RWPE1 (cell line): ENCODE results near the gene WWTR1.

ENCODE experiments used
- CTCF ChIA-PET: fragments of 350-600 bp; sonication (Branson Sonifier 250); formaldehyde crosslinking; extraction: SDS; loops from one replicate; lab custom pipeline; 2021; lab: Yijun Ruan, JAX
- POLR2A ChIA-PET: fragments of 400-600 bp; formaldehyde crosslinking; extraction: SDS; loops from one replicate; lab custom pipeline; 2020; ENCODE audit warnings: antibody characterized with exemption; ENCODE audit not compliant: low non-redundant PET; lab: Yijun Ruan, JAX
- DNase-seq: peaks from one replicate; pipeline ENCODE4 v3.0.0; 2012; ENCODE audit warnings: low spot score
- H3K27ac ChIP-seq: fragments of 450-650 bp; 2 replicates; pipeline ENCODE4 v1.5.1; 2017
- TF ChIP-seq, protein P1 (sequence below): fragments of 450-650 bp; conservative IDR thresholded peaks from 2 replicates; pipeline ENCODE4 v1.5.1; 2017; ENCODE audit warnings: low read depth, mild to moderate bottlenecking

Gene WWTR1

GRCh38 chr3:149585401-149585726, 72.5 kb downstream of the WWTR1 start:
- H3K27ac ChIP-seq = peak overlapping the region; percentile 42; the same call in 1 of the 2 replicates
- TF ChIP-seq, protein P1, sequence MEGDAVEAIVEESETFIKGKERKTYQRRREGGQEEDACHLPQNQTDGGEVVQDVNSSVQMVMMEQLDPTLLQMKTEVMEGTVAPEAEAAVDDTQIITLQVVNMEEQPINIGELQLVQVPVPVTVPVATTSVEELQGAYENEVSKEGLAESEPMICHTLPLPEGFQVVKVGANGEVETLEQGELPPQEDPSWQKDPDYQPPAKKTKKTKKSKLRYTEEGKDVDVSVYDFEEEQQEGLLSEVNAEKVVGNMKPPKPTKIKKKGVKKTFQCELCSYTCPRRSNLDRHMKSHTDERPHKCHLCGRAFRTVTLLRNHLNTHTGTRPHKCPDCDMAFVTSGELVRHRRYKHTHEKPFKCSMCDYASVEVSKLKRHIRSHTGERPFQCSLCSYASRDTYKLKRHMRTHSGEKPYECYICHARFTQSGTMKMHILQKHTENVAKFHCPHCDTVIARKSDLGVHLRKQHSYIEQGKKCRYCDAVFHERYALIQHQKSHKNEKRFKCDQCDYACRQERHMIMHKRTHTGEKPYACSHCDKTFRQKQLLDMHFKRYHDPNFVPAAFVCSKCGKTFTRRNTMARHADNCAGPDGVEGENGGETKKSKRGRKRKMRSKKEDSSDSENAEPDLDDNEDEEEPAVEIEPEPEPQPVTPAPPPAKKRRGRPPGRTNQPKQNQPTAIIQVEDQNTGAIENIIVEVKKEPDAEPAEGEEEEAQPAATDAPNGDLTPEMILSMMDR = no peak
- no peak for DNase-seq
- ChIA-PET POLR2A (no interaction called here), CTCF (interaction anchor here (0.7 kb wide), 1 partner anchor 16 kb away, joined by 4 read pairs; no protein-coding TSS in a partner anchor)

GRCh38 chr3:149583921-149584635, 73.7 kb downstream of the WWTR1 start:
- H3K27ac ChIP-seq = no peak overlapping the region
- DNase-seq = no peak
- POLR2A ChIA-PET = no interaction called here
- TF ChIP-seq, protein P1 = no peak
- CTCF ChIA-PET = no interaction called here

DNA sequence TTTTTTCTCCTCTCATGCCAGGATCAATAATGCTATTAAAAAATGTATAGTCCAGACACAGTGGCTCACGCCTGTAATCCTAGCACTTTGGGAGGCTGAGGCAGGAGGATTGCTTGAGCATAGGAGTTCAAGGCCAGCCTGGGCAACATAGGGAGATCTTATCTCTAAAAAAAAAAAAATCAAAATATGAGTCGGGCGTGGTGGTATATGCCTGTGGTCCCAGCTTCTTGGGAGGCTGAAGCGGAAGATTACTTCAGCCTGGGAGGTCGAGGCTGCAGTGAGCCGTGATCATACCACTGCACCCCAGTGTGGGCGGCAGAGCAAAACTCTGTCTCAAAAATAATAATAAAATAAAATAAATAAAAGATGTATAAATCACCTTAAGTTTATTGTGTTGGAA, 75.4 kb downstream of the WWTR1 start:
- no peak for DNase-seq
- ChIA-PET CTCF (no interaction called here), POLR2A (no interaction called here)
- H3K27ac ChIP-seq = peak overlapping the region; percentile 90
- TF ChIP-seq, protein P1 = no peak

GRCh38 chr3:149581681-149582370, 76.0 kb downstream of the WWTR1 start:
- TF ChIP-seq, protein P1 = no peak
- CTCF ChIA-PET = interaction anchor here (0.7 to 0.9 kb wide), 2 partner anchors 14 to 26 kb away, joined by 3 to 5 read pairs; no protein-coding TSS in a partner anchor
- DNase-seq = peak; percentile 85
- POLR2A ChIA-PET = no interaction called here
- H3K27ac ChIP-seq = peak overlapping the region; percentile 90

DNA sequence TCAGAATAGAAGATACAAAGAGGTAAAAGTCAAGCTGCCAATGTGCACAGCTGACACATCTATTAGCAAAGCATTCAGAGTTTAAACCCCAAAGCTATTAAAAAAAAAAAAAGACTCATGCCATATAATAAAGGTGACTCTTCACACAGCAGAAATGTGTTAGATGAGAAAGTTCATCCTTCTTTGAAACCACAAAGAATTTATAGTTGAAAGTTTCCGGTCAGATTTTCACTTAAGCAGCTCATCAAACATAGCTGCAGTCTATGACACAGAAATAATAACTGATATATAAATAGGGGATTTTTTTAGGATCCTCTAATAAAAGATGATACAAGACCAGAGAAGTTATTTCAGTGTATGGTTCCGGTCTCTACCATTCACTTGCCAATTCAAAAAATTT, 76.6 kb downstream of the WWTR1 start:
- peak overlapping the region; percentile 90 for H3K27ac ChIP-seq
- POLR2A ChIA-PET = no interaction called here
- TF ChIP-seq, protein P1 = no peak
- no peak for DNase-seq
- CTCF ChIA-PET = interaction anchor here (0.7 to 0.9 kb wide), 3 partner anchors 14 to 51 kb away, joined by 3 to 8 read pairs (median 5); no protein-coding TSS in a partner anchor

- peak; percentile 81 for DNase-seq
- ChIA-PET CTCF (interaction anchor here (0.9 kb wide), 1 partner anchor 17 kb away, joined by 3 read pairs; no protein-coding TSS in a partner anchor), POLR2A (interaction anchor here (0.5 to 0.7 kb wide), 2 partner anchors 45 to 148 kb away, joined by 3 read pairs; no protein-coding TSS in a partner anchor)
- peak overlapping the region; percentile 87 for H3K27ac ChIP-seq
- TF ChIP-seq, protein P1 = no peak
Measured at GRCh38 chr3:149579838-149580542, 77.8 kb downstream of the WWTR1 start.
